ENCODE data around the gene UBAC2.

DNA sequence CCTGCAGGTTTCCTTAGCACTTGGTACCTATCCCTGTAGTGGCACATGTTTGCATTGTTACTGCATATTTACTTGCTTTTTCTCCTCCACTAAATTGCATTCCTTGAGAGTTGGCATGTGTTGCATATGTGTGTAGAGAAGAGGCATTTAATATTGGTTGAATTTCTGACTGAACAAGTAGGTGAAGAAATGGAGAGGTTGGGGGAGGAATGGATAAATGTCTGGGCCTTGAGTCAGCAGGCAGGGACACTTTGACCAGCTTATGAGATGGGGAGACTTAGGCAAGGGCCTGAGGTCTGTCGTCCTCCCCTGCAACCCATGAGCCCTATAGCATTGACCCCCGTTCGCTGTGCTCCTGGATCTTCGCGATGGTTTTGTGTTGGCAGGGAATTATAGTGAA is 59.6 kb downstream of the UBAC2 start:
- TF ChIP-seq, protein P1, sequence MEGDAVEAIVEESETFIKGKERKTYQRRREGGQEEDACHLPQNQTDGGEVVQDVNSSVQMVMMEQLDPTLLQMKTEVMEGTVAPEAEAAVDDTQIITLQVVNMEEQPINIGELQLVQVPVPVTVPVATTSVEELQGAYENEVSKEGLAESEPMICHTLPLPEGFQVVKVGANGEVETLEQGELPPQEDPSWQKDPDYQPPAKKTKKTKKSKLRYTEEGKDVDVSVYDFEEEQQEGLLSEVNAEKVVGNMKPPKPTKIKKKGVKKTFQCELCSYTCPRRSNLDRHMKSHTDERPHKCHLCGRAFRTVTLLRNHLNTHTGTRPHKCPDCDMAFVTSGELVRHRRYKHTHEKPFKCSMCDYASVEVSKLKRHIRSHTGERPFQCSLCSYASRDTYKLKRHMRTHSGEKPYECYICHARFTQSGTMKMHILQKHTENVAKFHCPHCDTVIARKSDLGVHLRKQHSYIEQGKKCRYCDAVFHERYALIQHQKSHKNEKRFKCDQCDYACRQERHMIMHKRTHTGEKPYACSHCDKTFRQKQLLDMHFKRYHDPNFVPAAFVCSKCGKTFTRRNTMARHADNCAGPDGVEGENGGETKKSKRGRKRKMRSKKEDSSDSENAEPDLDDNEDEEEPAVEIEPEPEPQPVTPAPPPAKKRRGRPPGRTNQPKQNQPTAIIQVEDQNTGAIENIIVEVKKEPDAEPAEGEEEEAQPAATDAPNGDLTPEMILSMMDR (IDR thresholded peaks at IDR 0.05) = no peak
- TF ChIP-seq EZH2 (IDR thresholded peaks at IDR 0.05) = no peak

Measured in neural progenitor cell (in vitro differentiated cells).